Left ventricle myocardium inferior (tissue), 1 donor: ENCODE data around the gene SRI. TPM values are rescaled to one million over a fixed set of nuclear protein-coding genes. Genes with fewer than 3 reads are reported as not detected.

ENCODE experiments used
- DNase-seq: peaks from one replicate; pipeline ENCODE4 v3.0.0-alpha.2; 2020
- H3K27ac ChIP-seq: fragments of 200-600 bp; replicated peaks from 2 replicates; pipeline ENCODE4 v1.8.0; 2021
- H3K27me3 ChIP-seq: fragments of 200-600 bp; 2 replicates; pipeline ENCODE4 v1.8.0; 2021; ENCODE audit warnings: low read depth
- H3K36me3 ChIP-seq: fragments of 200-600 bp; 2 replicates; pipeline ENCODE4 v1.8.0; 2021
- H3K4me1 ChIP-seq: fragments of 200-600 bp; 2 replicates; pipeline ENCODE4 v1.8.0; 2021
- H3K4me3 ChIP-seq: fragments of 200-600 bp; 2 replicates; pipeline ENCODE4 v1.8.0; 2021; ENCODE audit warnings: mild to moderate bottlenecking, moderate library complexity
- H3K9me3 ChIP-seq: fragments of 200-600 bp; replicated peaks from 2 replicates; pipeline ENCODE4 v1.8.0; 2021
- CTCF ChIP-seq: fragments of 200-600 bp; IDR thresholded peaks from 2 replicates; pipeline ENCODE4 v1.8.0; 2021; ENCODE audit warnings: antibody characterized with exemption, mild to moderate bottlenecking, borderline replicate concordance
- intact Hi-C: fragments of 100-400 bp; cut with micrococcal nuclease; formaldehyde crosslinking; loops from one replicate; pipeline ENCODE4 v1.11.0; 2022
- total RNA-seq: library from RNA; stranded (reverse); fragmentation: NEBNext Ultra II Directional; extraction: Animal tissue kit (Norgen Biotek cat#: 25700); gene quantifications from one replicate; pipeline ENCODE4 v1.2.1, GENCODE V29; 2021
- donor health status: DM: no; HTN: yes; CAD: no; lungs with severe emphysema.

SRI gene
- total RNA-seq, 1 donor from 2014 or later: 76.1 TPM

GRCh38 chr7:88229302-88229995 is 9.6 kb upstream of the SRI start:
- no peaks in the 10 kb centered on the region for H3K4me1 ChIP-seq
- intact Hi-C loops: no loop called here
- H3K4me3 ChIP-seq: no peak overlapping the region
- DNase-seq: no peak
- peaks cover 15% of the 10 kb centered on the region for H3K9me3 ChIP-seq
- no peak for TF ChIP-seq CTCF
- H3K27me3 ChIP-seq: no peaks in the 10 kb centered on the region
- no peak overlapping the region for H3K27ac ChIP-seq
- H3K36me3 ChIP-seq: no peaks in the 10 kb centered on the region

DNA sequence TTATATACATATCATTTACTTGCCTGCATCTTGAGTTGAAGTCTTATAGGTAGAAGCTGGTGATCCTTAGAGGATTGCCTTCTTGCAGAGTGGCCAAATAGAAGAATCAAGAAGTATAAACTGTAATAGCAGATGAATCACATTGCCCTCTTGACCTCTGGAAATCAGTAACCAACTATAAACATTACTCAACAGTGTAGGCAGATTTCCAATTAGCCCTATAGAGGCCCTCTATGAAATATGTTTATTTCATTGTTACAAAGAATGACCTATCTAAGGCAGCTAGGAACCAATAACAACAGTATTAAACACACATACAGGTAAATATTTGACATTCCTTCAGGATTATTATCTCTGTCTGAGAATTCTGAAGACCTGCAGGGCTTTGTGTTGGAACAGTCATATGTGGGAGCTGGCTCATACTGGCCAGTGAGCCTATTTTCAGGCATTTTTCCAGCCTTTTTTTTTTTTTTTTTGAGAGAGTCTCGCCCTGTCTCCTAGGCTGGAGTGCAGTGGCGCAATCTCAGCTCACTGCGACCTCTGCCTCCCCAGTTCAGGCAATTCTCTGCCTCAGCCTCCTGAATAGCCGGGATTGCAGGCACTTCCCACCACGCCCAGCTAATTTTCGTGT is 7.2 kb upstream of the SRI start:
- H3K27me3 ChIP-seq: no peaks in the 10 kb centered on the region
- H3K4me1 ChIP-seq: no peaks in the 10 kb centered on the region
- no peak for TF ChIP-seq CTCF
- H3K4me3 ChIP-seq: no peak overlapping the region
- no peaks in the 10 kb centered on the region for H3K36me3 ChIP-seq
- no peak overlapping the region for H3K27ac ChIP-seq
- H3K9me3 ChIP-seq: peaks cover 15% of the 10 kb centered on the region
- DNase-seq: no peak
- intact Hi-C loops: no loop called here

DNA sequence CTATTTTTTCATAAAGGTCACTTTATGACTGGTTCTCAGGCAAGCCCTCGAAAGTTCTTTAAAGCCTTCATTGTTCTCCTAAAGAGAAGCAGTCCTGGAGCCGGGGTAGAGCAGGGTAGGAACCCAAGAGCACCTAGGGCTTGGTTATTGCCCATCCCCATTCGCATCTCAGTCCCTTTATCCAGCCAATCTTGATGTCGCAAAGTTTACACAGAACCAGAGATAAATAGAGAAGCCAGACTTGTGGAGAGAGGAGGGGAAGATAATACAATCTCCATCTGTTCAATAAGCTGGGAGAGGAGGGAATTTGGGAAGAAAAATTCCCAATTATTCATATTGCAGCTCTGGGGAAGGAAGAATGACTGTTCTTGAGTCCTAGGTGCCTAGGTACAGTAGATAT is 6.4 kb upstream of the SRI start:
- intact Hi-C loops: no loop called here
- Histone ChIP-seq H3K4me1 (peaks cover 2% of the 10 kb centered on the region), H3K27ac (no peak overlapping the region)

GRCh38 chr7:88224601-88225275 is 4.9 kb upstream of the SRI start:
- intact Hi-C loops: no loop called here

More for the DNA sequence above, 6.4 kb upstream of the SRI start:
- TF ChIP-seq CTCF: no peak
- Histone ChIP-seq H3K4me3 (no peak overlapping the region), H3K36me3 (no peaks in the 10 kb centered on the region), H3K27me3 (no peaks in the 10 kb centered on the region), H3K9me3 (peaks cover 15% of the 10 kb centered on the region)
- no peak for DNase-seq

DNA sequence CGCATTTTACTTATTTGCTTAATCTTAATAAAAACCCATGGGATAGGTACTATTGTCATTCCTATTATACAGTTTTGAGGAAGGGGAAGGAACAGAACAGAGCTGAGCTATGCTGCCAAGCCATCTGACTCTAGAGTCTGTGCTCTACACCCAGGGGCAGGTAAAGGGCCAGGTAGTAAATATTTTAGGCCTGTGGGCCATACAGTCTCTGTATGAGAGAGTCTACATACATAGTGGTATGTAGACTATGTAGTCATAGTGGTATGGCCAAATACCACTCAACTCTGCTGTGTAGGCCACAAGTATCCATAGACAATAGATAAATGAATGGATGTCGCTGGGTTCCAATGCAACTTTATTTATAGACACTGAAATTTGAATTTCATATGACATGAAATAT is 3.4 kb upstream of the SRI start:
- Histone ChIP-seq H3K4me1 (peaks cover 31% of the 10 kb centered on the region), H3K4me3 (no peak overlapping the region), H3K27ac (no peak overlapping the region), H3K36me3 (no peaks in the 10 kb centered on the region), H3K27me3 (no peaks in the 10 kb centered on the region), H3K9me3 (peaks cover 3% of the 10 kb centered on the region)
- no peak for DNase-seq
- no peak for TF ChIP-seq CTCF
- intact Hi-C loops: no loop called here

More at GRCh38 chr7:88224601-88225275, 4.9 kb upstream of the SRI start:
- Histone ChIP-seq H3K4me3 (no peak overlapping the region), H3K9me3 (peaks cover 15% of the 10 kb centered on the region), H3K4me1 (peaks cover 17% of the 10 kb centered on the region), H3K36me3 (no peaks in the 10 kb centered on the region), H3K27ac (no peak overlapping the region), H3K27me3 (no peaks in the 10 kb centered on the region)
- no peak for DNase-seq
- no peak for TF ChIP-seq CTCF
